Measurements from ENCODE around the gene LOXL3. TPM values are rescaled to one million over a fixed set of nuclear protein-coding genes. Genes with fewer than 3 reads are reported as not detected.

Gene LOXL3
- total RNA-seq, 1 donor from 2014 or later = 3.4 TPM

DNA sequence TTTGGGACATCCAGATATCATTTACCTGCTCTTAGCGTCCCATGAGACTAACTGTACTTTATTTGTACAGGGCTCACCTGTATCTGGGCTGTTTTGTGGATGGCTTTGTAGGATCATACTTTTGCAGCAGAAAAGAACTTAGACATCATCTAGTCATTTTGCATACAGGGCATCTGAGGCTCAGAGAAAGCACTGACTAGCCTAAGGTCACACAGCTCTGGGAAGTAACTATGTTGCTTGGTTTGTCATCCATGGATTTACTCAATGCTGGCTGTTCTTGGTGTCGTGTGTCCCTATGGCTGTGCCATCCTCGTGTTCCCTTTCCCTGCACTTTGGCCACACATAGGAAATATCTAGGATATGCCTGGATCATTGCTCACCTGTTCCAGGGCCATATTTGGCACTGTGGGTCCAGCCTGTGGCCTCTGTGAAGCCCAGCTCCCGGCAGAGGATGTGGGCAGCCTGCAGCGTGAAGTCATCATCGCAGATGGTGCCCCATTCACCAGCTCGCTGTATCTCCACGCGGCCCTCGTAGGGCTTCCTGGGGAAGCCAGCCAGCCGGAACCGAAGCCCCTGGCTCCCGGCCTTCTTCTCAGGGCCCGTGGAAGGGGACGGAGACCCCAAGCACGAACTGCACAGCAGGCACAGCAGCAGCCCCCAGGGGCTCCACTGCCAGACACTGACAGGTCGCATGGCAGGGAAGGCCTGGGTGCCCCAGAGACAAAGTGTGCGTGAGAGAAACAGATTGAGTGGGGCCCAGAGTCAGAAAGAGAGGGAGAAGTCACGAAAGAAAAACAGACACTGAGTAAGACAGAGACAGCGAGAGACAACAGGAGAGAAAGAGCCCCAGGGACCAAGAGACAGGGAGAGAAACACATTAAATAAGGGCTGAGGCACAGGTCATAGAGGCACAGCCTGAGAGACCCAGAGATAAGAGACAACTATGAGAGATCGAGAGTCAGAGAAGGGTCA, 1.5 kb downstream of the LOXL3 start:
- peak; percentile 30 for DNase-seq (ENCODE audit: low read depth)

DNA sequence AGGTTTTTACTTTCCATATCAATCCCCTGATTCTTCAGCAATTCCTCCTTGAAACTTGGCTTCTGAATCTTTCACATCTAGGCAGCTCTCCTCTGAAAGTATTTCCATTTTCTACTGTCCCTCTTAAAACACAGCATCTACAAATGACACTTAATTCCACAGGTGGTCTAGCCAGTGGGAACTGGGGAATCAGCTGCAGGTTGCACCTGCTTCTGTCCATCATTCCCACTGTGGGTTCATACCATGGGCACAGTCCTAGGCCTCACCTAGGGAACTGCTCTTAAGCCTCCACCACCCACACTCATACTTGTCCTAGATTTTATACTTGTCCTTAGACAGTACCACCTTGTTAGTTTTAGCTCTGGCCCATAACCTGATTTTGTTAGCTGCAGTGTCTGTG, 2.2 kb downstream of the LOXL3 start:
- DNase-seq (ENCODE audit: low read depth) = peak; percentile 26

DNA sequence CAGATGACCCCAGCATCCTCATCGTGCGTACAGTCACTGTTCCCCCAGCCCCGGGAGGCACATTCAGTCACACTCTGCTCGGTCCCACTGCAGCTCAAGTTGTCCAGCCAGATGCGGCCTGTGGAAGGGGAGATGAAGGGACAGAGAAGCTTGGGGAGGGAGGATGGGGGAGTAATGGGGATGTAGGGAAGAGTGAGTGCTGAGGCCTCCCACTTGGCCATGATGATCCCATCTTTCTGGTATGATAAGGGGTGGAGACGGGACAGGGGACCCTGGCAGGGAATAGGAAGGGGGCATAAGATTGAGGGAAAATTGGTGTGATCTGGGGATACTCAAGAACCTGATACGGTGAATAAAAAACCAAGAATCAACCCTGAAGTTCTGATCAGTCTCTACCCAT, 3.5 kb downstream of the LOXL3 start:
- no peak for DNase-seq (ENCODE audit: low read depth)

DNA sequence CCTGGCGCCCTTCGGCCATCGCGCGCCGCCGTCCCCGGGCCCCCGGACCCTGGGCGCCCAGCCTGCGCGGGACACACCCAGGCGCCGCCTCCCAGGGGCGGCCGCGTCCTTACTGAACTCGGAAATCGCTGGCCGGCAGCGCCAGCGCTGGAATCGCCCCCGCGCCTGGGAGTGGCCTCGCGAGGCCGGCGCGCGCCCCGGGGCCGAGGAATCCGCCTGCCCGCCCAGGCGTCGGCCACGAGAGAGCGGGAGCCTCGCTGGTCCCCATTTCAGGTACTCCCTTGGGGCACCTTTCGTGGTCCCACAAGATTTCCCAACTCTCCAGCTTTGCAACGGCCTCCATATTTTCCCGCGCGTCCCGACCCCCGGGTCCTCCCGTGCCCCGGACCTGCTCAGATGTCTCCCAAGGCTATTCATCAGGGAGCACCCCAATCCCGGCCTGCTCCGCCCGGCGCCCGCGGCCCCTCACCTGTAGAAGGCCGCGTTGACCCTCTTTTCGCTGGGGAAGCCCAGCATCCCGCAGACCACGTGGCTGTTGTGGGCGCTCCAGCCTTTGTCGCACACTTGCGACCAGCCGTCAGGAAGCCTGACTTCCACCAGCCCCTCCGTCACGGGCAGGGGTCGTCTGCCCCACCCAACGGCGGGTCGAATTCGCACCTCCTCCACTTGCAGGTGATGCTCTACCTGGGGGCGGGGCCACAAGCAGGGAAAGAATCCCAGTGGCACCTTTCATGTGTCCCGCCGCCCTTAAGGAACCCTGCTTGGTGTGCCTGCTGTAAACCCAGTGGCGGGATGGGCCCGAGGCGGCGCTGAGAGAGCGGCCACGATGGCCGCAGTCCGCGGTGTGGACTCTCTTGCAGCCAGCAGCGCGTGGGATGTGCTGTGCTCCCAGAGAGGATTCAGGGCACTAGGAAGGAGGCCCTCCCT, 4.6 kb downstream of the LOXL3 start:
- DNase-seq (ENCODE audit: low read depth) = peak; percentile 59

DNA sequence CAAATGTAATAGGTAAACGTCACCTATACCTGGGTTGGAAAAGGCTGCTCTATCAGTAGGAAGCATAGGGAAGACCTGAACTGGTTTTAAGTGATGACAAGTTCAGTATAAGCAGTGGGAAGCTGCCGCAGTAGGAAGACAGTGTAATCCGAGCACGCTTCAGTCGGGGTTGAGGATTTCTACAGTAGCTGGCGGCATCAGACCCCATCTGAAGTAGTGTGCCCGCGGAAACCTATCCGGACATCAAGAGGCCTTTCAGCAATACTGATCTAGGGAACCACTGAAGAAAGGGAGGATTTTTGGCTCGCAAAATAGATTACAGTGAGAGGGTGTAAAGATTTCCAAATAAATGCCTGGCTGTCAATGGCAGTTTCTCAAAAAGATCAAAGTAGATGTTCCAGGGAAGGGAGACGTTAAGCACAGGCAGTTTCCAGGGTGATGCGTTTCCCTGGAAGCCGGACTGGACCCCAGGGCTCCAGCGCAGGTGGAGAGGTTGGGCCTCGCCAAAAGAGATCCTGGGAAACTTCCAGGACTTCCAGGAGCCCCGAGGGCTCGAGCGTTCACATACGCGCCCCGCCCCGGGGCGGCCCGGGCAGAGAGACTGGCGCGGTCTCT, 5.3 kb downstream of the LOXL3 start:
- no peak for DNase-seq (ENCODE audit: low read depth)

DNA sequence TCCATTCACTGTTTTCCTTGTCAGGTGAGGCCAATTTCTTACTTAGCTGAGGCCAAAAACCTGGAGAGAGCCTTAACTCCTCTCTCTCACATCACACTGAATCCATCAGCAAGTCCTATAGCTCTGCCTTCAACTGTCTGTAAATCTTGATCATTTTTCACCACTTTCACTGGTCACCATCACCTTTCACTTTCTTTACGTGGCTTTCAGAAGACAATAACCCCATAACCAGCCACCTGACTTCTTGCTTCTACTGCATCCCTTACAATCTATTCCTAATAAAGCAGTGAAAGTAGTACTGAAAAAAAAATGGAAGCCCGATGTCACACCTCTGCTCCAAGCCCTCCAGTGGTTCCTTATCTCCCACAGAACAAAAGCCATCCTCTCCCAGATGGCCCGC, 7.7 kb downstream of the LOXL3 start:
- DNase-seq (ENCODE audit: low read depth) = no peak

DNA sequence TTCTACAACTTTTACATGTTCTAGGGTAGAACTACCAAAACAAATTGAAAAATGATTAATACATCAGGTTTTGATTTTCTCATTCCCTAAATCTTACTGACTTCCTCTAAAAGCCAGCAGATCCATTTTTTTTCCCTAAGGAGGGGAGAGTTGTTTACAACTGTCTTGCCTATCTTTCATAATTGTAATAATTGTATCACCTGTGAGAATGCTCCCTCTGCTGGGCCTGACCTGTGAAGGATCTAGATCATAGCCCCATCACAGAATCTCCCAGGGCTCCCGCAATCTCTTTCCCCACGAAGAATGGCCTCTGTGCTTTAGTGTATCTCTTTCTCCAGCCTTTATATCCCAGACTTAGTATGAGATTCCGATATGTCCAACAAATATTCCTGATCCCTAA, 9.1 kb downstream of the LOXL3 start:
- DNase-seq (ENCODE audit: low read depth) = no peak

DNA sequence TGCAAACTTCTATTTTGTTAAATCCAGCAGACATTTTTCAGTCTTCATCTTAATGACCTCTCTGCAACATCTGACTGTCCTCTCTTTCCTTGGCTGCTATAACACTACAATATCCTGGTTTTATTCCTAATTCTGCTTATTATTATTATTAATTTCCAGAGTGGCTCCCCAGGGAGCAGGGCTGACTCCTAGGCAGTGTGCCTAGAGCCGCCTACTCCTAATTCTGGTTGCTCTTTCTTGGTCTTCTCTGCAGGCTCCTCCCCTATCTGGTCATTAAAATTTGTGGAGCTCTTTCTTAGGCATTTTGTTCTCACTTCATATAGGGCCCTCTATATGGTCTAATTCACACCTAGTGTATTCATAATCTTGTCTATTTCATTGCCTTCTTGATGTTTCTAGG, 10.8 kb downstream of the LOXL3 start:
- no peak for DNase-seq (ENCODE audit: low read depth)

- no peak for DNase-seq (ENCODE audit: low read depth)
Observed at GRCh38 chr2:74540291-74540690, 13.5 kb downstream of the LOXL3 start.

DNA sequence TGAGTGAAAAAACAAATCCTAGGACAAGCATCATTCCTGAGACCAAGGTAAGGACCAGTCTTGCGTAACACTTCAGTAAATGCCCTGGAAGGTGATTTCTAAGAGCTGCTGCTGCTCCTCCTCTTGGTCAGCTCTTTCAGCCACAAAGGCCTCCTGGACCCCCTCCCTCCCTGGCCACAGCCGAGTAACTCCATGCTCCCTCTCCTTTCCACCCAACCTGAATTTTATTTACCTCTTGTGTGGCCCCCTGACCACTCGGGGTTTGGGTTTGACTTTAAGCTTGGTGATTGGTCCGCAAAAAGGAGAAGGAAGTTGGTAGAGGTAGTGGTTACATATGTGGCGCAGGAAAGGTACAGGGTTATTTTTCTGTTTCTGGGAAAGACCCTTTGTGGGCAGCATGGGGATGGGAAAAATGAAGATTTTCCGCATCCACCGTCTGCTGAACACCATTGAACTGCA, 14.8 kb downstream of the LOXL3 start:
- DNase-seq (ENCODE audit: low read depth) = no peak

DNA sequence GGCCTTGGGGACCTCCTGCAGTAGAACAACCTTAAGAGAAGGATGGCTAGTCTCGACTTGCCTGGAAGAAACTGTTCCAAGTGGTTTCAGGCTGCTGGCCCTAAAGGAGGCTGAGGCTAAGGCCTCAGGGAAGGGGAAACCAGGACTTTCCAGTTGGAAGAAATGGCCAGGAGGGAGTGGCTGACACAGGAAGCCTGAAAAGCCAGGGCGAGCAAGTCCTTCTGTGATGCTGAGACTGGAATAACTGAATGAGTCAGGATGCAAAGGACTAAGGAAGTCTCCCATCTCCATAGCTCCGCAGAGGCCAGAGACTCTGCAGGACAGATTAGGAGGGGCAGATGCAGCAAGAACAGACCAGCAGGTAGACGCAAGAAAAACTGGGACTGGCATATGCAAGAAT, 16.6 kb downstream of the LOXL3 start:
- no peak for DNase-seq (ENCODE audit: low read depth)

GRCh38 chr2:74536166-74536950, 17.4 kb downstream of the LOXL3 start:
- DNase-seq (ENCODE audit: low read depth) = no peak

DNA sequence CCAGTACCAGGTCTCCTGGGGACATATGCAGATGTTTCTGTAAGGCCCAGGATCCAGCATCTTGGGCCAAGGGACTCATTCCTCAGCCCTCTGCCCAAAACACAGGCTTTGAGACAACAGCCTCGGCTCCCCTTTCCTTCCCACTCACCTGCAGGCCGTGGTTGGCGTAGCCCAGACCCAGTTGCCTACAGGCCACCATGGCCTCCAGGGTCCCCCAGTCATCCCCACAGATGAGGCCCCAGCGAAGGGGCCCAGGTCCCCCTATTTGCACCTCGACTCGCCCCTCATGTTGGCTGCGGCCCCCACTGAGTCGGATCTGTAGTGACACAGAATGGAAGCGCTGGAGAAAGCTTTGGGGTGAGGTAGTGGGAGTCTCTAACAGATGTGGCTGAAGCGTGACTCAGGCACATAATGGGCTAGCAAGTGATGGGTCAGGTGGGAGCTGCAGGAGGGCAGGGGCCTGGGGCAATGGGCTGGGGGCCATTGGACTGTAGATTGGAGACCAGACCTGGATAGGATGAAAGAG, 18.2 kb downstream of the LOXL3 start:
- DNase-seq (ENCODE audit: low read depth) = no peak

GRCh38 chr2:74534411-74534810, 19.3 kb downstream of the LOXL3 start:
- no peak for DNase-seq (ENCODE audit: low read depth)

- DNase-seq (ENCODE audit: low read depth) = no peak
Observed at GRCh38 chr2:74533464-74533863, 20.3 kb downstream of the LOXL3 start.

- DNase-seq (ENCODE audit: low read depth) = peak; percentile 41
Observed at GRCh38 chr2:74532222-74532621, 21.5 kb downstream of the LOXL3 start.

DNA sequence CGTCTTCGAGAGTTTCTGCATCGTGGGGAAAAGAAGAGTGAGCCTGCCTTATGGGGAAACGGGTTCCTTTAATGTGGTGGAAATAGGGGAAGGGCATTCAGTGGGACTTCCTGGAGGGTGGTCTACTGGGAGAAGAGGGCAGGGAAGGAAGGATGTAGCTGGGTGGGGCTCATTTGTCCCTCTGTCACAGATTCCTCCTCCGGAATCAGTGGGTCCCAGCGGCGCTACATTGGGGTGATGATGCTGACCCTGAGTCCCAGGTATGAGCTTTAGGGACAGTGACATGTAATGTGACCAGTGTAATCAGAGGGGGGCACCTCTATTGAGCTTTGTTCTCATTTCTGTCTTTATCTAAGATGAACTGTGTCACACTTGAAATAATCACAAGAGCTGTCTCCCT, 22.1 kb downstream of the LOXL3 start:
- no peak for DNase-seq (ENCODE audit: low read depth)

GRCh38 chr2:74530239-74531187, 23.2 kb downstream of the LOXL3 start:
- peak; percentile 72 for DNase-seq (ENCODE audit: low read depth)
